Uterus (tissue), 2 donors: ENCODE data around the gene CAPN15.

Experiments
- POLR2A ChIP-seq, 2 donors: fragments of 450-650 bp; IDR thresholded peaks; one replicate each; pipeline ENCODE4 v1.6.1; 2016; ENCODE audit warnings: antibody characterized with exemption in 2 of 2, mild to moderate bottlenecking in 1 of 2, moderate library complexity in 1 of 2
- TF ChIP-seq, protein P1 (sequence below), 4 experiments: fragments of 200-600 bp in 2 of 4; fragments of 450-650 bp in 2 of 4; sonication (generic) in 2 of 4; IDR thresholded peaks; one replicate each; pipeline ENCODE4 v1.5.1; 2016 to 2019; ENCODE audit warnings: antibody characterized with exemption in 4 of 4, mild to moderate bottlenecking in 2 of 4, moderate library complexity in 1 of 4

- TF ChIP-seq, protein P1, sequence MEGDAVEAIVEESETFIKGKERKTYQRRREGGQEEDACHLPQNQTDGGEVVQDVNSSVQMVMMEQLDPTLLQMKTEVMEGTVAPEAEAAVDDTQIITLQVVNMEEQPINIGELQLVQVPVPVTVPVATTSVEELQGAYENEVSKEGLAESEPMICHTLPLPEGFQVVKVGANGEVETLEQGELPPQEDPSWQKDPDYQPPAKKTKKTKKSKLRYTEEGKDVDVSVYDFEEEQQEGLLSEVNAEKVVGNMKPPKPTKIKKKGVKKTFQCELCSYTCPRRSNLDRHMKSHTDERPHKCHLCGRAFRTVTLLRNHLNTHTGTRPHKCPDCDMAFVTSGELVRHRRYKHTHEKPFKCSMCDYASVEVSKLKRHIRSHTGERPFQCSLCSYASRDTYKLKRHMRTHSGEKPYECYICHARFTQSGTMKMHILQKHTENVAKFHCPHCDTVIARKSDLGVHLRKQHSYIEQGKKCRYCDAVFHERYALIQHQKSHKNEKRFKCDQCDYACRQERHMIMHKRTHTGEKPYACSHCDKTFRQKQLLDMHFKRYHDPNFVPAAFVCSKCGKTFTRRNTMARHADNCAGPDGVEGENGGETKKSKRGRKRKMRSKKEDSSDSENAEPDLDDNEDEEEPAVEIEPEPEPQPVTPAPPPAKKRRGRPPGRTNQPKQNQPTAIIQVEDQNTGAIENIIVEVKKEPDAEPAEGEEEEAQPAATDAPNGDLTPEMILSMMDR (IDR thresholded peaks at IDR 0.05), result no peak
- no peak for TF ChIP-seq POLR2A (IDR thresholded peaks at IDR 0.05)
Observed at GRCh38 chr16:497258-497657, 30.3 kb upstream of the CAPN15 start.
